Erythroblast (primary cell): ENCODE data around the gene BCAM.

ENCODE experiments used
- GATA1 ChIP-seq: IDR thresholded peaks from 2 replicates; pipeline ENCODE4 v1.6.1; 2011; ENCODE audit warnings: low read depth, mild to moderate bottlenecking, control low read depth, low read length, moderate library complexity
- POLR2A ChIP-seq: IDR thresholded peaks from 2 replicates; pipeline ENCODE4 v1.6.1; 2011; ENCODE audit warnings: mild to moderate bottlenecking, low read length

DNA sequence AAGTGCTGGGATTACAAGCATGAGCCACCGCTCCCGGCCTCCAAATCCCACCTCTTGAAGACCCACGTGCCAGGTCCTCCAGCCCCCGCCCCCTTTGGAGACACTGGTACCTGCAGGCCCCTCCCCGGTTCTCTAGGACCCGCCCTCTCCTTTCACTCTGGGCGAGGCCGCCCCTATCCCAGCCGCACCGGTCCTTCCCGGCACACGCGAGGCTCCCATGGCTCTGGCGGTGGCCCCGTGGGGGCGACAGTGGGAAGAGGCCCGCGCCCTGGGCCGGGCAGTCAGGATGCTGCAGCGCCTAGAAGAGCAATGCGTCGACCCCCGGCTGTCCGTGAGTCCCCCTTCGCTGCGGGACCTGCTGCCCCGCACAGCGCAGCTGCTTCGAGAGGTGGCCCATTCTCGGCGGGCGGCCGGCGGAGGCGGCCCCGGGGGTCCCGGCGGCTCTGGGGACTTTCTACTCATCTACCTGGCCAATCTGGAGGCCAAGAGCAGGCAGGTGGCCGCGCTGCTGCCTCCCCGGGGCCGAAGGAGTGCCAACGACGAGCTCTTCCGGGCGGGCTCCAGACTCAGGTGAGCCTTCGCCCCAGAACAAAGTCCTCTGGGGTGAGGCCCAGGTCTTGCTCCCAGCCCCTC, 31.1 kb upstream of the BCAM start, which contains the start of gene CBLC:
- TF ChIP-seq POLR2A (no peak), GATA1 (no peak)
